Omental fat pad (tissue), 4 donors: Measurements from ENCODE around the gene PPP1R27. TPM values are rescaled to one million over a fixed set of nuclear protein-coding genes. Genes with fewer than 3 reads are reported as not detected.

Source experiments
- ATAC-seq: fragments of 150-250 bp; one replicate; pipeline ENCODE4 v1.9.1; 2016; ENCODE audit warnings: mild to moderate bottlenecking, moderate library complexity; ENCODE audit not compliant: low FRiP score
- DNase-seq: peaks from one replicate; pipeline ENCODE4 v3.0.0-alpha.2; 2019; ENCODE audit warnings: low spot score
- CTCF ChIP-seq, 3 donors: fragments of 450-650 bp; IDR thresholded peaks; one replicate each; pipeline ENCODE4 v1.5.1; 2016 to 2017; ENCODE audit warnings: antibody characterized with exemption in 3 of 3, mild to moderate bottlenecking in 3 of 3, moderate library complexity in 2 of 3
- total RNA-seq, 4 donors: library from RNA; depleted of rRNA; stranded (reverse); fragments of >200 nt; gene quantifications; one replicate each; pipeline ENCODE4 v1.1.0, GENCODE V29; 2016

PPP1R27 gene
- total RNA-seq, 4 donors from 2014 or later: 0.65 TPM; not detected in 3

- no peak for TF ChIP-seq CTCF (IDR thresholded peaks at IDR 0.05)
- no peak for DNase-seq
- ATAC-seq: no peak
These were observed 23.8 kb downstream of the PPP1R27 start for GRCh38 chr17:81810892-81811704.

GRCh38 chr17:81810476-81810875 is 24.4 kb downstream of the PPP1R27 start:
- no peak for ATAC-seq

GRCh38 chr17:81809556-81809998 is 25.3 kb downstream of the PPP1R27 start:
- TF ChIP-seq CTCF (IDR thresholded peaks at IDR 0.05): no peak
- ATAC-seq (no peak), DNase-seq (no peak)

More at GRCh38 chr17:81810476-81810875, 24.4 kb downstream of the PPP1R27 start:
- TF ChIP-seq CTCF (IDR thresholded peaks at IDR 0.05): no peak
- no peak for DNase-seq

GRCh38 chr17:81808778-81809555 is 25.9 kb downstream of the PPP1R27 start:
- ATAC-seq: no peak
- no peak for DNase-seq
- no peak for TF ChIP-seq CTCF (IDR thresholded peaks at IDR 0.05)

GRCh38 chr17:81807839-81808238 is 27.0 kb downstream of the PPP1R27 start:
- no peak for TF ChIP-seq CTCF (IDR thresholded peaks at IDR 0.05)
- no peak for ATAC-seq
- no peak for DNase-seq

- no peak for ATAC-seq
- no peak for TF ChIP-seq CTCF (IDR thresholded peaks at IDR 0.05)
- DNase-seq: no peak
These were observed 27.6 kb downstream of the PPP1R27 start for GRCh38 chr17:81807210-81807719.
